Measurements from ENCODE around the gene PHF21B. TPM values are rescaled to one million over a fixed set of nuclear protein-coding genes. Genes with fewer than 3 reads are reported as not detected.

Gene PHF21B
- total RNA-seq, 4 donors from 2014 or later = not detected

DNA sequence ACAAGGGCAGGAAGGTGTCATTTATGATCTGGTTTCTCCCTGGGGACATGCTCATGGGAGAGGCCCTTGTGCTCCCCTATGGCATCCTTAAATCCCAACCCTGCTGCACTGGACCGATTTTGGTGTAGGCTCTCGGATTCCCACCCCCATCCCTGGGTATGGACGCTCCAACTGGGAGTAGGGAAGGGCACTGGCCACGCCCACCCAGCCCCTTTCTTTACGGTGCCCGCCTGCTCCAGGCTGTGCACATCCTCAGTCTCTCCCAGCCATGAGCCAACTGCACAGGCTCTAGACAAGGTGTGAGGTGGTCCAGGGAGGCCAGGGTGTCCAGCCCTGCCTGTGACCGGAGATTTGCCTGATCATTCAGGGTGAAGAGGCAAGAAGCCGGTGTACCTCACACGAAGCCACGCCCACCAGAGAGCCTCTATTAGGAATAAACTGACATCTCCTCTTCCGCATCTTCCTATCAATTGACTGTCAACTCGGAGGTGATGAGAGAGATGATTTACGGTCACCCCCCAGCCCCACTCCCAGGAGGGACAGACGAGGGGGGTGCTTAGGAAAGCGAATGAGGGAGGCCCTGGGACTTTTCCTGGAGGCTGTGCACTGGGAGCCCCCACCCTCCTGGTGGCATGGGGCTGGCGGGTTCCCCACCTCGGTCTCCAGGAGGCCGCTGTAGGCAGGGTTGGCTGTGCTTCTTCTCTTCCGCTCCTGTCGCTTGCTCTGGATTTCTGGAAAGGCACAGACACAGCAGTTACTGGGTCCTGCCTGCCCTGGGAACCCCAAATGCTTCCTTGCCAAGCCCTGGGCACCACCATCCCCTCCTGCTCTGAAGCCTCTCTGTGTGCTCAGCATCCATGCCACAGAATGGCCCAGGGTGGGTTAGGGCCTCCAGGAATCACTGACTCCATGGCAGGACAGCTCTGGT is 116.7 kb downstream of the PHF21B start:
- peak; percentile 38 to 41 for DNase-seq (ENCODE audit: low spot score in 2 of 2)
- no peak overlapping the region for H3K4me3 ChIP-seq
- 81% methylated on average over 17 of the region's 20 CpGs for WGBS

DNA sequence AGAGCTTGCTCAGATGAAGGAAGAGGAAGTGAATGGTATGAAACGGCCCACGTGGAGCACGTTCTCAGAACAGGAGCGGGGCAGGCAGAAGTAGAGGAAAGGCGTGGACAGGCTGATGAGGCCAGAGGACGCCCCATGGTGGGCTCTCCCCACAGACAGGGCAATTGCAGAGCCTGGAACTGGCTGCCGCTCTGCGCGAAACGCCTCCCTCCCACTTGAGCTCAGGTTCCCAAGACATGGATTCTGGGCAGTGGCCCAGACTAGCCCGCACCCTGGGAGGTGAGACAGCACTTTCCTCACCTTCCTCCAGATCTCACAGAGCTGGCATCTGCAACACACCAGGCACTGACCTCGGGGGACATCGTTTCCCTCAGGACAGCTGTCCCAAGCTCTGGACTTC is 117.6 kb downstream of the PHF21B start:
- Histone ChIP-seq H3K4me1 (no peaks in the 10 kb centered on the region), H3K9me3 (no peaks in the 10 kb centered on the region), H3K36me3 (no peaks in the 10 kb centered on the region), H3K27me3 (peaks cover 21% of the 10 kb centered on the region), H3K27ac (no peak overlapping the region), H3K4me3 (no peak overlapping the region)
- DNase-seq (ENCODE audit: low spot score in 2 of 2) = peak; percentile 21 to 34
- 82% methylated on average over 12 of the region's 13 CpGs for WGBS
- TF ChIP-seq EP300 (IDR thresholded peaks at IDR 0.05) = no peak
- no peak for TF ChIP-seq POLR2AphosphoS5 (IDR thresholded peaks at IDR 0.05)
- no peak for TF ChIP-seq POLR2A (IDR thresholded peaks at IDR 0.05)
- TF ChIP-seq, protein P1, sequence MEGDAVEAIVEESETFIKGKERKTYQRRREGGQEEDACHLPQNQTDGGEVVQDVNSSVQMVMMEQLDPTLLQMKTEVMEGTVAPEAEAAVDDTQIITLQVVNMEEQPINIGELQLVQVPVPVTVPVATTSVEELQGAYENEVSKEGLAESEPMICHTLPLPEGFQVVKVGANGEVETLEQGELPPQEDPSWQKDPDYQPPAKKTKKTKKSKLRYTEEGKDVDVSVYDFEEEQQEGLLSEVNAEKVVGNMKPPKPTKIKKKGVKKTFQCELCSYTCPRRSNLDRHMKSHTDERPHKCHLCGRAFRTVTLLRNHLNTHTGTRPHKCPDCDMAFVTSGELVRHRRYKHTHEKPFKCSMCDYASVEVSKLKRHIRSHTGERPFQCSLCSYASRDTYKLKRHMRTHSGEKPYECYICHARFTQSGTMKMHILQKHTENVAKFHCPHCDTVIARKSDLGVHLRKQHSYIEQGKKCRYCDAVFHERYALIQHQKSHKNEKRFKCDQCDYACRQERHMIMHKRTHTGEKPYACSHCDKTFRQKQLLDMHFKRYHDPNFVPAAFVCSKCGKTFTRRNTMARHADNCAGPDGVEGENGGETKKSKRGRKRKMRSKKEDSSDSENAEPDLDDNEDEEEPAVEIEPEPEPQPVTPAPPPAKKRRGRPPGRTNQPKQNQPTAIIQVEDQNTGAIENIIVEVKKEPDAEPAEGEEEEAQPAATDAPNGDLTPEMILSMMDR (IDR thresholded peaks at IDR 0.05) = no peak

More for the DNA sequence above, 116.7 kb downstream of the PHF21B start:
- H3K4me1 ChIP-seq = no peaks in the 10 kb centered on the region
- no peaks in the 10 kb centered on the region for H3K9me3 ChIP-seq
- peaks cover 21% of the 10 kb centered on the region for H3K27me3 ChIP-seq
- TF ChIP-seq, protein P1 (IDR thresholded peaks at IDR 0.05) = no peak
- TF ChIP-seq EP300 (IDR thresholded peaks at IDR 0.05) (no peak), POLR2AphosphoS5 (IDR thresholded peaks at IDR 0.05) (no peak), POLR2A (IDR thresholded peaks at IDR 0.05) (no peak)
- no peaks in the 10 kb centered on the region for H3K36me3 ChIP-seq
- H3K27ac ChIP-seq = no peak overlapping the region

DNA sequence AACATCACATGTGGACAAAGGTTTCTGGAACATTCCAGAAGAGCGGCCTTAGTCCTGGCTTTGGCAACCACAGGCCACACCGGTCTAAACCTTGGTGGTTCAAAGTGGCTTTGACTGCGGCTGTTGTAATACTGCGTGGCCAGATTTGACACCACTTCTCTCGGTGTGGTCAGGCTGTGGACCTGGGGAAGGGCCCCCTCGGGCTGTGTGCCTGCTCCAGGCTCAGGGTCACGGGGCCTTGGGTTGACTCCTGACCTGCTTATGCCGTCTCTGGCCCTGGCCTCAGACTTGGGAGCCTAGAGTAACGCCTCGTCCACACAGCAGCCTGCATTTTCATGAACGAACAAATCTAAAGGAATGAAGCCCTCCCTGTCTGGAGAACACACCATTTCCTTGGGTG is 118.0 kb downstream of the PHF21B start:
- Histone ChIP-seq H3K4me3 (no peak overlapping the region), H3K4me1 (no peaks in the 10 kb centered on the region), H3K36me3 (no peaks in the 10 kb centered on the region), H3K27me3 (peaks cover 21% of the 10 kb centered on the region), H3K9me3 (no peaks in the 10 kb centered on the region), H3K27ac (no peak overlapping the region)
- no peak for TF ChIP-seq EP300 (IDR thresholded peaks at IDR 0.05)
- 90% methylated on average over 11 of the region's 11 CpGs for WGBS
- peak; percentile 32 to 70 for DNase-seq (ENCODE audit: low spot score in 2 of 2)

DNA sequence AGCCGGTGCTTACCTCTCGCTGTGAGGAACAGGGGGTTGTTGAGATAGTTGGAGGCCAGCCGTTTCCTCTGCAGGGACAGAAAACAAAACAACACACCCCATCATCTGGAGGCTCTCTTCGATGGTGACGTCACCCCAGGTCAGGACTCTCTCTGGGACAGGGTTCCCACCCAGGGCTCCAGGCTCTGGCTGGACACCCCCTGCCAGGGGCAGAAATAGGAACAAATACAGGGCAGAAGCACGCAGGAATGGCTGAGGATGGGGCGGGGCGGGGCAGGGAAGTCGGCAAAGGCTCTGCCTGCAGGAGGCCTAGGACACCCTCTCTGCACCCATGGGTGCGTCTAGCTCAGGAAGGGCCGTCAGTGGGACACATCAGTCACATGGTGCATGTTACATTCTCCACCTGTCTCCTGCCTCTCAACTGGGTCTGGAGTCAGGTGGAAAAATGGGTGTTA is 118.5 kb downstream of the PHF21B start:
- TF ChIP-seq POLR2A (IDR thresholded peaks at IDR 0.05) (no peak), POLR2AphosphoS5 (IDR thresholded peaks at IDR 0.05) (no peak)
- TF ChIP-seq, protein P1 (IDR thresholded peaks at IDR 0.05) = no peak
- no peak overlapping the region for H3K4me3 ChIP-seq
- H3K9me3 ChIP-seq = no peaks in the 10 kb centered on the region
- peak; percentile 41 to 72 for DNase-seq (ENCODE audit: low spot score in 2 of 2)
- H3K27ac ChIP-seq = no peak overlapping the region
- no peaks in the 10 kb centered on the region for H3K4me1 ChIP-seq
- WGBS = 73% methylated on average over 9 of the region's 11 CpGs
- H3K36me3 ChIP-seq = no peaks in the 10 kb centered on the region
- H3K27me3 ChIP-seq = peaks cover 21% of the 10 kb centered on the region

DNA sequence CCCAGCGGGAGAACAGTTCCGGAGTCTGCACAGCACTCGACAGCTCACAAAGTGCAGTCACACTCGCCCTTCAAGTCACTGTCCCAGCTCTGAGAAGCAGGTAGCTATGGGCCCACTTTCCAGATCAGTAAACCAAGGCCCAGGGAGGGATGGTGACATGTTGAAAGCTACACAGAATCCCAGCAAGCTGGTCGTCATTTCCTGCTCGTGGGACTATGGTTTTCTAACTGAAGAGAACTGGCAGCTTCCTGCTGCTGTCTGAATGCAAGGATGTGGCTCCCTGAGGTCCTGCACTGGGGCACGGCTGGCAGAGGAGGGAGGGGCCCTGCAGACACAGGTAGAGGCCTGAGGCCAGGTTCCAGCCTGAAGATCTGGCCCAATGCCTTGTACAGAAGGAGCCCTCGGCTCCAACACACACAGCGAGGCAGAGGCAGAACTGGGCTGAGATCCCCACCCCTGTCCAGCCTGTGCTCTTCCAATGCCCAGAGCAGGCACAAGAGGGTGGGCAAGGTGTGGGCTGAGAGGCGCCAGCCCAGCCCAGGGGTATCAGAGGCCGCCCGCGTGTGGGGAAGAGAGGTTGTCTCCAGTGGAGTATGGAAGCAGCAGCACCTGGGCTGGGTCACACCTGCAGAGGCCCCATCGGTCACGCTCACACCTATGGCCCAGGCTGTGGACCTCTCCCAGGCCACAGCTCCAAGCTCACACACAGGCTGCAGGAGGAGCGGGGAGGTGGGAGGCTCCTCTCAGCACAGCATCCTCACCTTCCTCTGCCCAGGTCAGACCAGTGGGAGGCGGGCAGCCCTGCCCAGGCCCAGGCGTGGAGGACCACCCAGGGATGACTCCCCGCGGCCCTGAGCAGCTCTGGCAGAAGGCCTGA is 119.2 kb downstream of the PHF21B start:
- TF ChIP-seq, protein P1 (IDR thresholded peaks at IDR 0.05) = no peak
- TF ChIP-seq POLR2A (IDR thresholded peaks at IDR 0.05) = no peak
- TF ChIP-seq POLR2AphosphoS5 (IDR thresholded peaks at IDR 0.05) = no peak
- TF ChIP-seq EP300 (IDR thresholded peaks at IDR 0.05) = no peak
- peak; percentile 48 to 71 for DNase-seq (ENCODE audit: low spot score in 2 of 2)
- no peaks in the 10 kb centered on the region for H3K9me3 ChIP-seq
- H3K4me1 ChIP-seq = no peaks in the 10 kb centered on the region
- no peak overlapping the region for H3K27ac ChIP-seq
- H3K4me3 ChIP-seq = no peak overlapping the region
- no peaks in the 10 kb centered on the region for H3K36me3 ChIP-seq
- WGBS = 79% methylated on average over 14 of the region's 20 CpGs
- peaks cover 21% of the 10 kb centered on the region for H3K27me3 ChIP-seq

Data from suprapubic skin (tissue), 4 donors.